HCT116 (cell line): ENCODE results near the gene SLC7A1. TPM values are rescaled to one million over a fixed set of nuclear protein-coding genes. Genes with fewer than 3 reads are reported as not detected.

Experiments used
- ATAC-seq: fragments of 200-7000 bp; cut with Tn5 transposase; 2 replicates; pipeline ENCODE4 v1.9.1; 2020; ENCODE audit warnings: mild to moderate bottlenecking, moderate library complexity
- BruUV-seq: library from RNA; stranded (reverse); fragments of 400-500 nt; replicated peaks from 2 replicates; lab custom pipeline; 2021; lab: Mats Ljungman, UMichigan
- CTCF ChIA-PET: fragments of 300-600 bp; sonication (Branson Sonifier 250); formaldehyde crosslinking; loops from one replicate; lab custom pipeline; 2021; ENCODE audit warnings: antibody characterized with exemption; lab: Charles Lee
- POLR2A ChIA-PET: fragments of 300-600, 350-600 bp; sonication (Branson Sonifier 250); formaldehyde crosslinking; loops from one replicate; lab custom pipeline; 2021; ENCODE audit warnings: antibody characterized with exemption; lab: Charles Lee
- RAD21 ChIA-PET, 2 experiments: fragments of 300-600 bp; sonication (Branson Sonifier 250); formaldehyde crosslinking; loops; one replicate each; lab custom pipeline; 2023; ENCODE audit warnings: low total read pairs in 2 of 2; ENCODE audit not compliant: uncharacterized antibody in 2 of 2, unreplicated experiment in 2 of 2, low non-redundant PET in 1 of 2; lab: Charles Lee
- DNase-seq: peaks from one replicate; pipeline ENCODE4 v3.0.0-alpha.2; 2010; ENCODE audit warnings: low read depth, low spot score
- H2AFZ ChIP-seq: fragments of 200-600 bp; shearing (Covaris generic), sonication (generic); 2 replicates; pipeline ENCODE4 v1.6.1; 2017; ENCODE audit warnings: low read depth, mixed run types, mixed read lengths, antibody characterized with exemption, low read length; ENCODE audit not compliant: poor library complexity, severe bottlenecking
- H3K27ac ChIP-seq: 2 replicates; pipeline ENCODE4 v1.5.1; 2012; ENCODE audit warnings: low read depth, low read length
- H3K27me3 ChIP-seq: fragments of 200-600 bp; sonication (generic); 2 replicates; pipeline ENCODE4 v1.6.1; 2016; ENCODE audit warnings: mixed run types, low read length, mixed read lengths; ENCODE audit not compliant: insufficient read depth
- H3K36me3 ChIP-seq, 2 experiments: fragments of 200-500 bp in 1 of 2; fragments of 200-600 bp in 1 of 2; sonication (Bioruptor generic) in 1 of 2; sonication (generic) in 1 of 2; 2 replicates each; pipeline versions ENCODE4 v1.5.1 to v1.6.1; 2014 to 2016; ENCODE audit warnings: low read length in 2 of 2, inconsistent platforms in 1 of 2, mixed read lengths in 1 of 2, mixed run types in 1 of 2; ENCODE audit not compliant: insufficient read depth in 2 of 2, control insufficient read depth in 1 of 2
- H3K4me1 ChIP-seq, 2 experiments: fragments of 200-600 bp in 1 of 2; sonication (generic) in 1 of 2; 2 replicates each; pipeline versions ENCODE4 v1.5.1 to v1.6.1; 2012 to 2017; ENCODE audit warnings: low read length in 2 of 2, inconsistent platforms in 1 of 2, mild to moderate bottlenecking in 1 of 2, mixed read lengths in 1 of 2, mixed run types in 1 of 2, moderate library complexity in 1 of 2; ENCODE audit not compliant: insufficient read depth in 2 of 2, control insufficient read depth in 1 of 2
- H3K4me2 ChIP-seq: fragments of 200-600 bp; sonication (generic); 2 replicates; pipeline ENCODE4 v1.6.1; 2017; ENCODE audit warnings: mixed run types, low read length, mixed read lengths
- H3K4me3 ChIP-seq, 2 experiments: fragments of 200-600 bp in 1 of 2; sonication (generic) in 1 of 2; replicated peaks in 1 of 2; 2 replicates each; pipeline ENCODE4 v1.5.1; 2011 to 2016; ENCODE audit warnings: low read length in 2 of 2, control low read depth in 1 of 2, low read depth in 1 of 2, mild to moderate bottlenecking in 1 of 2, mixed read lengths in 1 of 2, mixed run types in 1 of 2
- H3K79me2 ChIP-seq: fragments of 200-600 bp; sonication (generic); 2 replicates; pipeline ENCODE4 v1.6.1; 2017; ENCODE audit warnings: mild to moderate bottlenecking, mixed run types, low read length, moderate library complexity, mixed read lengths; ENCODE audit not compliant: insufficient read depth
- H3K9ac ChIP-seq: fragments of 200-600 bp; sonication (generic); 2 replicates; pipeline ENCODE4 v1.6.1; 2016; ENCODE audit warnings: low read length, mixed read lengths
- H3K9me2 ChIP-seq: fragments of 200-600 bp; sonication (generic), shearing (Covaris generic); 2 replicates; pipeline ENCODE4 v1.6.1; 2017; ENCODE audit warnings: mixed run types, mild to moderate bottlenecking, moderate library complexity; ENCODE audit not compliant: insufficient read depth
- H3K9me3 ChIP-seq, 2 experiments: fragments of 200-500 bp in 1 of 2; fragments of 200-600 bp in 1 of 2; sonication (Bioruptor generic) in 1 of 2; sonication (generic) in 1 of 2; 2 replicates each; pipeline ENCODE4 v1.6.1; 2014 to 2017; ENCODE audit warnings: low read length in 2 of 2, mixed read lengths in 2 of 2, inconsistent platforms in 1 of 2, low read depth in 1 of 2, mild to moderate bottlenecking in 1 of 2, mixed run types in 1 of 2, moderate library complexity in 1 of 2; ENCODE audit not compliant: control insufficient read depth in 1 of 2, insufficient read depth in 1 of 2
- H4K20me1 ChIP-seq: fragments of 200-600 bp; sonication (generic), shearing (Covaris generic); 2 replicates; pipeline ENCODE4 v1.6.1; 2017; ENCODE audit warnings: mixed run types, mild to moderate bottlenecking, moderate library complexity; ENCODE audit not compliant: insufficient read depth
- CBX3 ChIP-seq: IDR thresholded peaks from 2 replicates; pipeline ENCODE4 v1.6.1; 2012; ENCODE audit warnings: low read depth
- EGR1 ChIP-seq: IDR thresholded peaks from 2 replicates; pipeline ENCODE4 v1.6.1; 2012; ENCODE audit warnings: low read depth
- ELF1 ChIP-seq: IDR thresholded peaks from 2 replicates; pipeline ENCODE4 v1.6.1; 2012; ENCODE audit warnings: low read depth, borderline replicate concordance
- EZH2 ChIP-seq: fragments of 200-600 bp; sonication (generic); IDR thresholded peaks from 2 replicates; pipeline ENCODE4 v1.6.1; 2017; ENCODE audit warnings: antibody characterized with exemption, mixed run types
- EZH2phosphoT487 ChIP-seq: fragments of 200-600 bp; IDR thresholded peaks from 2 replicates; pipeline ENCODE4 v1.6.1; 2018; ENCODE audit warnings: antibody characterized with exemption, borderline replicate concordance
- FOSL1 ChIP-seq: IDR thresholded peaks from 2 replicates; pipeline ENCODE4 v1.6.1; 2012; ENCODE audit warnings: low read depth
- JUND ChIP-seq: IDR thresholded peaks from 2 replicates; pipeline ENCODE4 v1.6.1; 2012
- POLR2A ChIP-seq: IDR thresholded peaks from 2 replicates; pipeline ENCODE4 v1.7.0; 2011; ENCODE audit warnings: borderline replicate concordance; ENCODE audit not compliant: insufficient read depth, insufficient read length; ENCODE audit errors: extremely low read depth
- POLR2AphosphoS5 ChIP-seq: IDR thresholded peaks from 2 replicates; pipeline ENCODE4 v1.6.1; 2011; ENCODE audit warnings: mild to moderate bottlenecking, low read depth, low read length, moderate library complexity
- SIN3A ChIP-seq: IDR thresholded peaks from 2 replicates; pipeline ENCODE4 v1.6.1; 2012; ENCODE audit warnings: low read depth
- SP1 ChIP-seq: IDR thresholded peaks from 2 replicates; pipeline ENCODE4 v1.6.1; 2012; ENCODE audit warnings: low read depth
- SRF ChIP-seq: IDR thresholded peaks from 2 replicates; pipeline ENCODE4 v1.6.1; 2012; ENCODE audit warnings: low read depth
- TCF7L2 ChIP-seq: IDR thresholded peaks from 2 replicates; pipeline ENCODE4 v1.7.0; 2011; ENCODE audit warnings: borderline replicate concordance, inconsistent platforms; ENCODE audit not compliant: insufficient read depth, insufficient read length; ENCODE audit errors: extremely low read depth
- YY1 ChIP-seq: IDR thresholded peaks from 2 replicates; pipeline ENCODE4 v1.6.1; 2011; ENCODE audit warnings: low read length, low read depth, moderate library complexity, mild to moderate bottlenecking; ENCODE audit not compliant: insufficient replicate concordance; ENCODE audit errors: extremely low read depth
- intact Hi-C: fragments of 100-400 bp; cut with micrococcal nuclease; formaldehyde crosslinking; loops from 2 replicates; pipeline ENCODE4 v1.10.0; 2022
- total RNA-seq: library from RNA; stranded (reverse); gene quantifications from one replicate; pipeline ENCODE4 v1.2.1, GENCODE V29; 2021; ENCODE audit not compliant: unreplicated experiment
- TF ChIP-seq, protein P1 (sequence below): IDR thresholded peaks from 2 replicates; pipeline ENCODE4 v1.6.1; 2012
- TF ChIP-seq, protein P2 (sequence below): IDR thresholded peaks from 2 replicates; pipeline ENCODE4 v1.6.1; 2011; ENCODE audit warnings: mild to moderate bottlenecking, low read length, moderate library complexity; ENCODE audit not compliant: insufficient replicate concordance; ENCODE audit errors: extremely low read depth
- TF ChIP-seq, protein P3 (sequence below): IDR thresholded peaks from 2 replicates; pipeline ENCODE4 v1.6.1; 2012

SLC7A1 gene
- total RNA-seq, 1 experiment from 2014 or later = 124 TPM

DNA sequence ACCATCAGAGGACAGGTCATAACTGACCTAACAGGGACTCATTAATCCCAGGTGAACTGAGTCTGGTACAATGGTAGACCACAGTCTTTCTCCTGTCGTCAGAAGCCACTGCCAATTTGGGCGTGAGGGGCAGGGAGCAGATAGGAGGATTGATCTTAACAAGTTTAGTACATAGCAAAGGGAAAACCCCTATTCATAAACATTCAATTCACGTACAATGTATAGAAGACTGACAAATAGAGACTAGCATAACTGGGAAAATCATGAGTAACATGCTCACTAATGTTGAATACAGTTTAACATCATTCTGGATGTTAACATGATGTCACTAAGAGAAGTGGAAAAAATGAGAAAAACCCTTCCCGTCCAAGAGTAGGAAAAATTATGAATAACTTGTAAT, 54.1 kb downstream of the SLC7A1 start:
- TF ChIP-seq, protein P1, sequence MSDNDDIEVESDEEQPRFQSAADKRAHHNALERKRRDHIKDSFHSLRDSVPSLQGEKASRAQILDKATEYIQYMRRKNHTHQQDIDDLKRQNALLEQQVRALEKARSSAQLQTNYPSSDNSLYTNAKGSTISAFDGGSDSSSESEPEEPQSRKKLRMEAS = no peak
- TF ChIP-seq SRF = no peak
- H3K79me2 ChIP-seq = peaks cover 85% of the 10 kb centered on the region
- DNase-seq (no peak), ATAC-seq (no peak)
- H3K9me3 ChIP-seq = no peaks in the 10 kb centered on the region
- H3K27me3 ChIP-seq = no peaks in the 10 kb centered on the region
- no peak overlapping the region for H3K9ac ChIP-seq
- no peak overlapping the region for H3K4me2 ChIP-seq
- peaks cover 0 to 4% of the 10 kb centered on the region in 2 experiments; a peak in 1 of 4 replicates for H3K36me3 ChIP-seq
- intact Hi-C loops = no loop called here
- BruUV-seq = no TSS peak
- no peaks in the 10 kb centered on the region for H4K20me1 ChIP-seq
- no peak overlapping the region for H3K27ac ChIP-seq
- CTCF ChIA-PET = no interaction called here
- no peak overlapping the region for H2AFZ ChIP-seq
- H3K4me3 ChIP-seq = no peak overlapping the region
- RAD21 ChIA-PET = no interaction called here
- POLR2A ChIA-PET = no interaction called here
- H3K9me2 ChIP-seq = no peaks in the 10 kb centered on the region
- no peaks in the 10 kb centered on the region for H3K4me1 ChIP-seq

DNA sequence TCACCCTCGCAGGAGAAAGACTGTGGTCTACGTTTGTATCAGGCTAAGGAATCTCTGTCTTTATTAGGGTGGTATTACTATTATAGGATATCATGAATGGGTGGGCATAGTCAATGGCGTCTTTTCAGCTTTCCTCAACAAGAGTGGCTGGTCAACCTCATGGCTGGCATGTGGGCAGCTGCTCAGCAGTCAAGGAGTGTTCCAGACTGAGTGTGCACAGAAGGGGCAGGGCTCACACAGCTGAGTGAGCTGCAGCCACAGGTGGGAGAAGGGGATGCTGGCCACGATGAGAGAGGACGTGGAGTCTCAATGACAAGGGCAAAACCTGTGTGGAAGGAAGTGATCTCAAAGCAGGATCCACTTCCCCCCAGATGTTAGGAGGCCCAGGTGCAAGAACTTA, 54.7 kb downstream of the SLC7A1 start:
- DNase-seq (no peak), ATAC-seq (no peak)
- CTCF ChIA-PET = no interaction called here
- Histone ChIP-seq H3K79me2 (peaks cover 85% of the 10 kb centered on the region), H3K4me2 (no peak overlapping the region), H3K4me1 (no peaks in the 10 kb centered on the region), H3K4me3 (no peak overlapping the region), H3K9me2 (no peaks in the 10 kb centered on the region), H3K27ac (no peak overlapping the region), H3K9me3 (no peaks in the 10 kb centered on the region), H3K27me3 (no peaks in the 10 kb centered on the region), H2AFZ (no peak overlapping the region), H3K9ac (no peak overlapping the region), H4K20me1 (no peaks in the 10 kb centered on the region), H3K36me3 (peaks cover 4 to 6% of the 10 kb centered on the region in 2 experiments; a peak in 3 of 4 replicates)
- intact Hi-C loops = no loop called here
- POLR2A ChIA-PET = no interaction called here
- BruUV-seq = no TSS peak
- RAD21 ChIA-PET = no interaction called here
- no peak for TF ChIP-seq ELF1
- TF ChIP-seq, protein P2, sequence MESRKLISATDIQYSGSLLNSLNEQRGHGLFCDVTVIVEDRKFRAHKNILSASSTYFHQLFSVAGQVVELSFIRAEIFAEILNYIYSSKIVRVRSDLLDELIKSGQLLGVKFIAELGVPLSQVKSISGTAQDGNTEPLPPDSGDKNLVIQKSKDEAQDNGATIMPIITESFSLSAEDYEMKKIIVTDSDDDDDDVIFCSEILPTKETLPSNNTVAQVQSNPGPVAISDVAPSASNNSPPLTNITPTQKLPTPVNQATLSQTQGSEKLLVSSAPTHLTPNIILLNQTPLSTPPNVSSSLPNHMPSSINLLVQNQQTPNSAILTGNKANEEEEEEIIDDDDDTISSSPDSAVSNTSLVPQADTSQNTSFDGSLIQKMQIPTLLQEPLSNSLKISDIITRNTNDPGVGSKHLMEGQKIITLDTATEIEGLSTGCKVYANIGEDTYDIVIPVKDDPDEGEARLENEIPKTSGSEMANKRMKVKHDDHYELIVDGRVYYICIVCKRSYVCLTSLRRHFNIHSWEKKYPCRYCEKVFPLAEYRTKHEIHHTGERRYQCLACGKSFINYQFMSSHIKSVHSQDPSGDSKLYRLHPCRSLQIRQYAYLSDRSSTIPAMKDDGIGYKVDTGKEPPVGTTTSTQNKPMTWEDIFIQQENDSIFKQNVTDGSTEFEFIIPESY = no peak
- TF ChIP-seq YY1 = no peak
- TF ChIP-seq SRF = no peak
- TF ChIP-seq EZH2phosphoT487 = no peak
- no peak for TF ChIP-seq EGR1
- TF ChIP-seq SP1 = no peak
- TF ChIP-seq, protein P1 = no peak
- TF ChIP-seq POLR2A = no peak
- TF ChIP-seq, protein P3, sequence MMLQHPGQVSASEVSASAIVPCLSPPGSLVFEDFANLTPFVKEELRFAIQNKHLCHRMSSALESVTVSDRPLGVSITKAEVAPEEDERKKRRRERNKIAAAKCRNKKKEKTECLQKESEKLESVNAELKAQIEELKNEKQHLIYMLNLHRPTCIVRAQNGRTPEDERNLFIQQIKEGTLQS = no peak
- no peak for TF ChIP-seq FOSL1
- TF ChIP-seq JUND = no peak
- no peak for TF ChIP-seq POLR2AphosphoS5
- TF ChIP-seq SIN3A = no peak
- no peak for TF ChIP-seq CBX3
- TF ChIP-seq TCF7L2 = no peak
- TF ChIP-seq EZH2 = no peak
